Activated CD8-positive, alpha-beta memory T cell treated with anti-CD3 and anti-CD28 coated beads, Interleukin-2, amount 50 U/mL, for 1 hour (primary cell): ENCODE measurements around the gene HYCC1.

Source experiments
- DNase-seq: peaks from one replicate; pipeline ENCODE4 v3.0.0-alpha.2; 2020; ENCODE audit errors: extremely low read depth

Gene HYCC1

GRCh38 chr7:23016345-23017253 is 2.7 kb upstream of the HYCC1 start:
- DNase-seq: no peak

- no peak for DNase-seq
These were observed 751 bp upstream of the HYCC1 start for GRCh38 chr7:23014681-23015080.

DNA sequence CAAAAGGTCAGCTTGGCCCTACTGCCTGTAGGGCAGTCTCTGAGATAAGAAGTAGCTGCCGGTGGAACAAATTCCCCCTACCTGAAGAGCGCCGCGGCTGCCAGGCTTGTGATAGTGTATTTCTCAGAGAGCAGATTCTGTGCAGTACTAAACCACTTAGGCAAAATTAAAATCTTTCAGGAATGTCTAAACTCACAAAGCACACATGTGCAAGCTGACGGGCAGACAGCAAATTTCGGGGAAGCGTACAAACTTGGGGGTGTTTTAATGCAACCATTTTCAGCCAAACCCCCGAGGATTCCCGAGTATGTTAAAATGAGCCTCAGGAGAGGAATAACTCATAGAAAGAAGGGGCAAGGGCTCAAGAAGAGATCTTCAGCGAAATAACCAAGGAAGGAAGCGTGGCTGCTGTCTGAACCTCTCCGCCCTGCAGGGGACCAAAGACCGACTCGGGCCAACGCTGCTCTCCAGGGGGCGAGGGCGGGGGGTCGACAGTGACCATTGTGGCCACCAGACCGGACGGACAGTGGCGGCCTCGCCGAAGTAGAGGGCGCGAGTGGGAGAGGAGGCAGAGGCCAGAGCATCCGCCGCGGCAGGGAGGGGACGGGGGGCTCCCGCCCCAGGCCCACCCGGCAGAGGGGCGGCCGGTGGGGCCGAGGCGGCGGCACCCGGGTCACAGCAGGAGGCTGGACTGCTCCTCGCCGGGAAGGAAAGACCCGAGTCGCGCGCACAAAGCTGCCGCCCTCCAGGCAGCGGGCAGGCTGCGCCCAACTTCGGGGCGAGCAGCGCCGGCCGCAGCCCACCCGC is 819 bp downstream of the HYCC1 start:
- no peak for DNase-seq

DNA sequence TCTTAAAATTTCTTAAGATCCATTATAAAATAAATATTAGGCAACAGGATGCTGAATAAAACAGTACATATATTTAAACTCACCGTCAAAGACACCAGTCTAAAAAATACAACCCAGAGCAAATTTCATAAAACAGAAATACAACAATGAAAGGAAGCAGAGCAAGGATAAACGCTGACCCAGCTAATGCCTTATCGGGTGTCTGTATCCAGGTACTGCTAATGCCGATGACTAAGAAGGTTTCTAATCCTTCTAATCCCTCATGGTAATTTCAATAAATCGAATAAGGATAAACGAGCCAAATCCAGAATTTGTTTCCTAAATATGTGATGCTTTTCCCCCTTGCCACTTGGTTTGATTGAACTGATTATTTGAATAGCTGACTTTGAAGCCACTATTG is 1.7 kb downstream of the HYCC1 start:
- no peak for DNase-seq

- no peak for DNase-seq
These were observed 2.6 kb downstream of the HYCC1 start for GRCh38 chr7:23011222-23011924.

- DNase-seq: no peak
These were observed 4.6 kb downstream of the HYCC1 start for GRCh38 chr7:23009303-23009702.

DNA sequence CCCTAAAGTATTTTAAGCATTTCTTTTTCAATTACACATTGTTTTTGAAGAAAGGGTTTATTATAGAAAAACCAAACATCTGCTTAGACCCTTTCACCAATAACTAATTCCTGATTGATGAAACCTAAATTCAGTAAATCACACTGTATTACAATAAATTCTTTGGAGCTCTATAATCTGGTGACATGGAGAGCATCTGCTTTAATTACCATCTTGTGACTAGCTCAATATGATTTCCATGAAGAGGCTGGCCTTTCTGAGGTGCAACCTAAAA is 9.7 kb downstream of the HYCC1 start:
- DNase-seq: no peak

- DNase-seq: no peak
These were observed 10.3 kb downstream of the HYCC1 start for GRCh38 chr7:23003505-23004246.

DNA sequence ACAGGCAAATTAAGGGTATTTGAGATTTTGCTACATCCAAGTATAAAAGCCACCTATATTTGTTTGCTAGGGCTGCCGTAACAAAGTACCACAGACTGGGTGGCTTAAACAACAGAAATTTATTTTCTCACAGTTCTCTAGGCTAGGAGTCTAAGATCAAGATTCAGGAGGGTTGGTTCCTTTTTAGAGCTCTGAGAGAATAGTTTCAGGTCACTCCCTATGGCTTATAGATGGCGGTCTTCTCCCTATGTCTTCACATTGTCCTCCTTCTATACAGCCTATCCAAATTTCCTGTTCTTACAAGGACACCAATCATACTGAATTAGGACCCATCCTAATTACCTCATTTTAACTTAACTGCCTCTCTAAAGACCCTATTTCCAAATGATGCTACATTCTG is 11.2 kb downstream of the HYCC1 start:
- no peak for DNase-seq

DNA sequence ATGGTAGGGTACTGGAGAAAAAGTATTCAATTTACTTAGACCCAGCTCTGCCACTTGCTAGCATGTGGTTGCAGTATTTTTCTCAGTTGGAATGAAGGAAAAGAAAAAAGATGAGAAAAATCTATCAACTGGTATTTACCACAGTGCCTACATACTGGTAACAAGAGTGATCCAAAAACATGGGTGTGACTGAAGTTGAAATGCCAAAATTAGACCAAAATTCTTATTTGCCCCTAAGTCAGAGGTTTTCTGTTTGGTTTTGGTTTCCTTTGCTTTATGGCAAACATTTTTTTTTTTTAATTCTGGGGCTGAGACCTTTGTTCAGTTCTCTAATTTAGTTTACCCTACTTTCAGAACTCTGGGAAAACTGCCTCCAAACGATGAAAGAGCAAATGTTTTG is 12.3 kb downstream of the HYCC1 start:
- DNase-seq: no peak

- DNase-seq: no peak
These were observed 13.2 kb downstream of the HYCC1 start for GRCh38 chr7:23000597-23001360.

- DNase-seq: no peak
These were observed 15.4 kb downstream of the HYCC1 start for GRCh38 chr7:22998519-22998896.

GRCh38 chr7:22997871-22998518 is 15.9 kb downstream of the HYCC1 start:
- no peak for DNase-seq

GRCh38 chr7:22996470-22996869 is 17.5 kb downstream of the HYCC1 start:
- DNase-seq: no peak

- no peak for DNase-seq
These were observed 18.9 kb downstream of the HYCC1 start for GRCh38 chr7:22995011-22995410.

- DNase-seq: no peak
These were observed 20.8 kb downstream of the HYCC1 start for GRCh38 chr7:22992874-22993840.

- DNase-seq: no peak
These were observed 23.4 kb downstream of the HYCC1 start for GRCh38 chr7:22990588-22990949.

DNA sequence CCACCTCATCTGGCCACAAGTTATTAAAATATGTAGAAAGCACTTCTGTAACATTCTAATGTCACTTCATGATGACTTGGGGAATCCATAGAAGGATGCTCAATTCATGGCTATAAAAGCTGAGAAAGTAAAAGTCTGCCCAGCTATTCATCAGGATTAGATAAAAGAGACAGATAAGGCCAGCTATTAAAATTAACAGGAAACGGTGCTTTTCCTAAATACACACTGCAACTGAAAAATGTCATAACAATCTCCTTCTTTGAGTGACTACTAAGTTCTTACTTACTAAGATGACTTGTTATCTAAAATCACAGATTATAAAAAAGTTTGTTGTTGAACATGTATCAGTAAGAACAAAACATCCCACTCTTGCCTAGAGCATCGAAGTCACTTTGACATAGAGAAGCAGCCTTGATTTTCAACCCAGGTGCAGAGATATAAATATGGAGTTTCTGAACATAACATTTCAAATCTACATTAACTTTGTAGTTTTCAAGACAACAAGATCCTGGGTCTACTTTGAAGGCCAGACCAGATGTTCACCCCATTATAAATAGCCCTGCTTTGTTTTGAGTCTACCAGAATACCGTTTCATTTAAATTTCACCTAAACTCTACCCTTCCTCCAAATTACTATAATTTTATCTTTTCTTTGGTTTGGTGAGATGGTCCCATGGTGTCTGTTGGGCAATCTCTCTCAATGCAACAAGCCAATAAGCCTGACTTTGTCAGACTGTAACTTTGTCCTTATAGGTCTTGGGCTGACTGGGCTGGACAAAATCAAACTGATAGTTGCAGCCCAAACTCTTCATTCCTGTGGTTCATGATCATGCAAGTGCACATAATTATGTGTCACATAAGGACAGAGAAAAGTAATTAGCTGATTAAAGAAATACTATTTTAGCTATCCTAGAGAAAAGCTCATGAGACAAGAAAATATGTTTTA is 24.0 kb downstream of the HYCC1 start:
- DNase-seq: no peak
